ENCODE measurements around the gene MED4. TPM values are rescaled to one million over a fixed set of nuclear protein-coding genes. Genes with fewer than 3 reads are reported as not detected.

Gene MED4
- total RNA-seq, 1 experiment from 2014 or later = 26.5 TPM

- H3K4me3 ChIP-seq (ENCODE audit: low read depth in 2 of 2, low read length in 2 of 2) = peak overlapping the region; percentile 86 to 94
- peak; percentile 26; the same call in 1 of the 2 replicates for ATAC-seq
- BruUV-seq (replicated peaks) = TSS peak; percentile 68
- intact Hi-C loops (cut with micrococcal nuclease; ENCODE audit: unreplicated experiment) = no loop called here
- CTCF ChIA-PET = interaction anchor here (0.6 kb wide), 3 partner anchors 44 to 209 kb away, joined by 3 to 13 read pairs (median 4); partner anchors contain the start of gene RB1
- peak overlapping the region; percentile 80 for H3K27ac ChIP-seq (ENCODE audit: low read length)
- TF ChIP-seq SIN3A (IDR thresholded peaks at IDR 0.05; ENCODE audit: borderline replicate concordance, insufficient read depth, low read depth, low read length) (no peak), POLR2AphosphoS5 (IDR thresholded peaks at IDR 0.05; ENCODE audit: low read depth, low read length) (no peak), TCF7L2 (IDR thresholded peaks at IDR 0.05; ENCODE audit: low read depth, low read length) (no peak), REST (IDR thresholded peaks at IDR 0.05; ENCODE audit: insufficient read depth in 1 of 2, low read depth in 2 of 2, low read length in 1 of 2) (no peak)
- TF ChIP-seq, protein P1, sequence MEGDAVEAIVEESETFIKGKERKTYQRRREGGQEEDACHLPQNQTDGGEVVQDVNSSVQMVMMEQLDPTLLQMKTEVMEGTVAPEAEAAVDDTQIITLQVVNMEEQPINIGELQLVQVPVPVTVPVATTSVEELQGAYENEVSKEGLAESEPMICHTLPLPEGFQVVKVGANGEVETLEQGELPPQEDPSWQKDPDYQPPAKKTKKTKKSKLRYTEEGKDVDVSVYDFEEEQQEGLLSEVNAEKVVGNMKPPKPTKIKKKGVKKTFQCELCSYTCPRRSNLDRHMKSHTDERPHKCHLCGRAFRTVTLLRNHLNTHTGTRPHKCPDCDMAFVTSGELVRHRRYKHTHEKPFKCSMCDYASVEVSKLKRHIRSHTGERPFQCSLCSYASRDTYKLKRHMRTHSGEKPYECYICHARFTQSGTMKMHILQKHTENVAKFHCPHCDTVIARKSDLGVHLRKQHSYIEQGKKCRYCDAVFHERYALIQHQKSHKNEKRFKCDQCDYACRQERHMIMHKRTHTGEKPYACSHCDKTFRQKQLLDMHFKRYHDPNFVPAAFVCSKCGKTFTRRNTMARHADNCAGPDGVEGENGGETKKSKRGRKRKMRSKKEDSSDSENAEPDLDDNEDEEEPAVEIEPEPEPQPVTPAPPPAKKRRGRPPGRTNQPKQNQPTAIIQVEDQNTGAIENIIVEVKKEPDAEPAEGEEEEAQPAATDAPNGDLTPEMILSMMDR (IDR thresholded peaks at IDR 0.05) = no peak
- in situ Hi-C loops (cut with HindIII; ENCODE audit: low pct_unique_long_range_greater_than_20kb, low sequenced_read_pairs) = no loop called here
- H3K36me3 ChIP-seq (ENCODE audit: control insufficient read depth, insufficient read depth, low read length) = peaks cover 5% of the 10 kb centered on the region
- DNase-seq (ENCODE audit: low read depth, low spot score) = no peak
- POLR2A ChIA-PET = no interaction called here
- no peaks in the 10 kb centered on the region for H3K27me3 ChIP-seq (ENCODE audit: control insufficient read depth, insufficient read depth, low read length)
- peaks cover 4% of the 10 kb centered on the region for H3K4me1 ChIP-seq (ENCODE audit: control insufficient read depth, insufficient read depth, low read length)
- H3K9me3 ChIP-seq (ENCODE audit: control insufficient read depth, insufficient read depth, low read depth, low read length) = no peaks in the 10 kb centered on the region; the same call in 1 of the 2 replicates
Observed at GRCh38 chr13:48094404-48094780, 512 bp downstream of the MED4 start.

DNA sequence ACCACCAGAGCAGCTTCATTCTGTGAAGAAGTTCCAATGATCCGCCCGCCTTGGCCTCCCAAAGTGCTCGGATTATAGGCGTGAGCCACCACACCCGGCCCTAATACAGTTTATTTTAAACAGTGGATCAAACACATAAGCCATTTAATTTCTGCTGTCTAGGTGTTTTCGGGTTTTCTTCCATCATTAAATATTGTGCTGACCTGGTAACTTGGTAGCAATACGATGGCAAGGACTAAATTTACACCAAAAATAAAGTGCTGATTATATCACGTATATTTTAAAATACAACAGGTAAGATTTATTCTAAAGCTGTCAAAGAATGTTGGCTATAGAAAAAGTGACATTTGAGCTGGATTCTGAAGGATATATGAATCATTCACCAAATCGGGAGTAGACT, 1.3 kb downstream of the MED4 start:
- intact Hi-C loops (cut with micrococcal nuclease; ENCODE audit: unreplicated experiment) = no loop called here
- no TSS peak for BruUV-seq (replicated peaks)
- Histone ChIP-seq H3K4me3 (ENCODE audit: low read depth in 2 of 2, low read length in 2 of 2) (peak overlapping the region; percentile 86 to 94), H3K36me3 (ENCODE audit: control insufficient read depth, insufficient read depth, low read length) (peaks cover 5% of the 10 kb centered on the region), H3K4me1 (ENCODE audit: control insufficient read depth, insufficient read depth, low read length) (peaks cover 4% of the 10 kb centered on the region), H3K27me3 (ENCODE audit: control insufficient read depth, insufficient read depth, low read length) (no peaks in the 10 kb centered on the region), H3K9me3 (ENCODE audit: control insufficient read depth, insufficient read depth, low read depth, low read length) (no peaks in the 10 kb centered on the region; the same call in 1 of the 2 replicates), H3K27ac (ENCODE audit: low read length) (peak overlapping the region; percentile 80)
- ChIA-PET POLR2A (interaction anchor here (0.6 kb wide), 1 partner anchor 127 kb away, joined by 4 read pairs; no protein-coding TSS in a partner anchor), CTCF (interaction anchor here (0.6 kb wide), 1 partner anchor 145 kb away, joined by 3 read pairs; no protein-coding TSS in a partner anchor)
- in situ Hi-C loops (cut with HindIII; ENCODE audit: low pct_unique_long_range_greater_than_20kb, low sequenced_read_pairs) = no loop called here
- TF ChIP-seq SIN3A (IDR thresholded peaks at IDR 0.05; ENCODE audit: borderline replicate concordance, insufficient read depth, low read depth, low read length) (no peak), POLR2AphosphoS5 (IDR thresholded peaks at IDR 0.05; ENCODE audit: low read depth, low read length) (no peak), TCF7L2 (IDR thresholded peaks at IDR 0.05; ENCODE audit: low read depth, low read length) (no peak)
- ATAC-seq = no peak
- no peak for DNase-seq (ENCODE audit: low read depth, low spot score)

DNA sequence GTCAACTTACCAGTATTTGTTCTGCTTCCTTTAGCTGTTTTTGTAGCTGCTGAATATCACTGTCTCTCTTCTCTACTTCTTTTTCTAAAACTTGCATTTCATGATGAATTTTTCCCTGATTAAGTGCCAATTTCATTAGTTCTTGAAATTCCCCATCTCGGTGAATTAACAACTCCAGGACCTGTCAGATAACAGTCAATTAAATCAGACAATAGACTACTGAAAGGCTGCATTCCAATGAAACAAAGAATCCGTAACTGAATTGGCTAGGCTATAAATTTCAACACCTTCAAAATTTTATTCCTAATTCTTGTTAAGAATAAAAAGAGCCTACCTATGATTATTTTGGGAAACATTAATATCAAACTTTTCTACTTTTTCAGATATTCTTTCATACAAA, 8.6 kb downstream of the MED4 start:
- intact Hi-C loops (cut with micrococcal nuclease; ENCODE audit: unreplicated experiment) (no loop called here), in situ Hi-C loops (cut with HindIII; ENCODE audit: low pct_unique_long_range_greater_than_20kb, low sequenced_read_pairs) (no loop called here)
- no peak for TF ChIP-seq SIN3A (IDR thresholded peaks at IDR 0.05; ENCODE audit: borderline replicate concordance, insufficient read depth, low read depth, low read length)
- TF ChIP-seq, protein P1 (IDR thresholded peaks at IDR 0.05) = no peak
- no peak for TF ChIP-seq TCF7L2 (IDR thresholded peaks at IDR 0.05; ENCODE audit: low read depth, low read length)
- TF ChIP-seq REST (IDR thresholded peaks at IDR 0.05; ENCODE audit: insufficient read depth in 1 of 2, low read depth in 2 of 2, low read length in 1 of 2) = no peak
- TF ChIP-seq POLR2AphosphoS5 (IDR thresholded peaks at IDR 0.05; ENCODE audit: low read depth, low read length) = no peak
- no peak for DNase-seq (ENCODE audit: low read depth, low spot score)
- ChIA-PET POLR2A (no interaction called here), CTCF (no interaction called here)
- Histone ChIP-seq H3K27me3 (ENCODE audit: control insufficient read depth, insufficient read depth, low read length) (no peaks in the 10 kb centered on the region), H3K4me1 (ENCODE audit: control insufficient read depth, insufficient read depth, low read length) (no peaks in the 10 kb centered on the region), H3K36me3 (ENCODE audit: control insufficient read depth, insufficient read depth, low read length) (peaks cover 5% of the 10 kb centered on the region), H3K9me3 (ENCODE audit: control insufficient read depth, insufficient read depth, low read depth, low read length) (no peaks in the 10 kb centered on the region), H3K27ac (ENCODE audit: low read length) (no peak overlapping the region), H3K4me3 (ENCODE audit: low read depth in 2 of 2, low read length in 2 of 2) (no peak overlapping the region)
- no peak for ATAC-seq
- no TSS peak for BruUV-seq (replicated peaks)

Data from Panc1 (cell line).